Astrocyte (in vitro differentiated cells and primary cell): ENCODE data around the gene CIB1.

Source experiments
- CTCF ChIP-seq: IDR thresholded peaks from 2 replicates; pipeline ENCODE4 v1.5.1; 2011; ENCODE audit warnings: low read depth, mild to moderate bottlenecking, inconsistent platforms, low read length, moderate library complexity; ENCODE audit not compliant: insufficient read depth
- EZH2 ChIP-seq: IDR thresholded peaks from 2 replicates; pipeline ENCODE4 v1.6.1; 2012; ENCODE audit warnings: mild to moderate bottlenecking, low read length, inconsistent platforms; ENCODE audit not compliant: insufficient read depth

- TF ChIP-seq CTCF (no peak), EZH2 (no peak)
Measured at GRCh38 chr15:90201130-90201943, 32.4 kb downstream of the CIB1 start, which contains the start of gene SEMA4B.
